H9 (cell line): ENCODE data around the gene YOD1. TPM values are rescaled to one million over a fixed set of nuclear protein-coding genes. Genes with fewer than 3 reads are reported as not detected.
A peak's percentile ranks its signal among the peaks of the same experiment; 100 is the strongest.

Experiments used
- DNase-seq: peaks from one replicate; pipeline ENCODE4 v3.0.0-alpha.2; 2017
- H2AFZ ChIP-seq: one replicate; pipeline ENCODE4 v1.6.1; 2013; ENCODE audit warnings: mild to moderate bottlenecking, low read length, control low read depth, moderate library complexity
- H2AK5ac ChIP-seq: 2 replicates; pipeline ENCODE4 v1.6.1; 2013; ENCODE audit warnings: low read length, control low read depth, mixed read lengths; ENCODE audit not compliant: insufficient read length
- H2BK120ac ChIP-seq: one replicate; pipeline ENCODE4 v1.6.1; 2013; ENCODE audit warnings: low read depth, mild to moderate bottlenecking, low read length, control low read depth, inconsistent platforms; ENCODE audit not compliant: poor library complexity, severe bottlenecking
- H2BK12ac ChIP-seq: 2 replicates; pipeline ENCODE4 v1.6.1; 2013; ENCODE audit warnings: low read length, control low read depth, mixed read lengths, low read depth; ENCODE audit not compliant: insufficient read length
- H2BK15ac ChIP-seq: 2 replicates; pipeline ENCODE4 v1.6.1; 2013; ENCODE audit warnings: low read depth, low read length, control low read depth
- H2BK20ac ChIP-seq: one replicate; pipeline ENCODE4 v1.6.1; 2013; ENCODE audit warnings: low read depth, mild to moderate bottlenecking, low read length, control low read depth, inconsistent platforms; ENCODE audit not compliant: poor library complexity, severe bottlenecking
- H2BK5ac ChIP-seq: 2 replicates; pipeline ENCODE4 v1.6.1; 2013; ENCODE audit warnings: low read length, control low read depth, mixed read lengths; ENCODE audit not compliant: insufficient read length
- H3K14ac ChIP-seq: 2 replicates; pipeline ENCODE4 v1.6.1; 2013; ENCODE audit warnings: low read length, control low read depth; ENCODE audit not compliant: insufficient read depth
- H3K18ac ChIP-seq: 2 replicates; pipeline ENCODE4 v1.6.1; 2013; ENCODE audit warnings: low read depth, mild to moderate bottlenecking, mixed read lengths, low read length, control low read depth; ENCODE audit not compliant: insufficient read length
- H3K23ac ChIP-seq: 2 replicates; pipeline ENCODE4 v1.6.1; 2013; ENCODE audit warnings: low read length, control low read depth, mixed read lengths, low read depth; ENCODE audit not compliant: insufficient read length
- H3K23me2 ChIP-seq: 2 replicates; pipeline ENCODE4 v1.6.1; 2013; ENCODE audit warnings: low read depth, mild to moderate bottlenecking, mixed read lengths, low read length, control low read depth; ENCODE audit not compliant: insufficient read length, poor library complexity, severe bottlenecking
- H3K27ac ChIP-seq: 2 replicates; pipeline ENCODE4 v1.5.1; 2013; ENCODE audit warnings: low read length, control low read depth, mixed read lengths, low read depth; ENCODE audit not compliant: insufficient read length
- H3K27me3 ChIP-seq: 2 replicates; pipeline ENCODE4 v1.6.1; 2013; ENCODE audit warnings: low read length, control low read depth, inconsistent platforms; ENCODE audit not compliant: insufficient read depth
- H3K4ac ChIP-seq: 2 replicates; pipeline ENCODE4 v1.6.1; 2013; ENCODE audit warnings: low read depth, mild to moderate bottlenecking, control low read depth, inconsistent platforms, low read length, moderate library complexity
- H3K4me1 ChIP-seq: 2 replicates; pipeline ENCODE4 v1.6.1; 2013; ENCODE audit warnings: low read length, control low read depth, inconsistent platforms; ENCODE audit not compliant: insufficient read depth
- H3K4me2 ChIP-seq: 2 replicates; pipeline ENCODE4 v1.6.1; 2013; ENCODE audit warnings: low read length, control low read depth, mixed read lengths; ENCODE audit not compliant: insufficient read length, insufficient read depth
- H3K56ac ChIP-seq: 2 replicates; pipeline ENCODE4 v1.6.1; 2013; ENCODE audit warnings: low read depth, mild to moderate bottlenecking, mixed read lengths, low read length, control low read depth; ENCODE audit not compliant: insufficient read length
- H3K79me1 ChIP-seq: 2 replicates; pipeline ENCODE4 v1.6.1; 2013; ENCODE audit warnings: low read depth, mild to moderate bottlenecking, moderate library complexity, low read length, control low read depth, inconsistent platforms; ENCODE audit not compliant: insufficient read depth, poor library complexity, severe bottlenecking
- H3K79me2 ChIP-seq: 2 replicates; pipeline ENCODE4 v1.6.1; 2013; ENCODE audit warnings: low read length, control low read depth, inconsistent platforms; ENCODE audit not compliant: insufficient read depth
- H3K9ac ChIP-seq: 2 replicates; pipeline ENCODE4 v1.6.1; 2013; ENCODE audit warnings: low read length, control low read depth, mixed read lengths; ENCODE audit not compliant: insufficient read length; ENCODE audit errors: extremely low read depth
- H3K9me3 ChIP-seq: one replicate; pipeline ENCODE4 v1.6.1; 2013; ENCODE audit warnings: low read depth, low read length, inconsistent platforms; ENCODE audit not compliant: control insufficient read depth
- H3T11ph ChIP-seq: one replicate; pipeline ENCODE4 v1.6.1; 2013; ENCODE audit warnings: mild to moderate bottlenecking, low read length, control low read depth, inconsistent platforms
- H4K20me1 ChIP-seq: one replicate; pipeline ENCODE4 v1.6.1; 2013; ENCODE audit not compliant: control insufficient read depth, insufficient read length, insufficient read depth
- H4K5ac ChIP-seq: 2 replicates; pipeline ENCODE4 v1.6.1; 2013; ENCODE audit warnings: low read depth, mild to moderate bottlenecking, mixed read lengths, low read length, control low read depth; ENCODE audit not compliant: insufficient read length
- H4K8ac ChIP-seq: replicated peaks from 2 replicates; pipeline ENCODE4 v1.6.1; 2013; ENCODE audit warnings: low read length, control low read depth, mixed read lengths, low read depth; ENCODE audit not compliant: insufficient read length
- H4K91ac ChIP-seq: 2 replicates; pipeline ENCODE4 v1.6.1; 2013; ENCODE audit warnings: low read depth, mild to moderate bottlenecking, moderate library complexity, mixed read lengths, low read length, control low read depth; ENCODE audit not compliant: insufficient read length
- H3K27ac Mint-ChIP-seq, 3 experiments: 2 replicates in 2 of 3; 3 replicates in 1 of 3; pipeline ENCODE4 v1.8.0; 2020 to 2021; ENCODE audit warnings: mixed read lengths in 3 of 3, mild to moderate bottlenecking in 1 of 3, moderate library complexity in 1 of 3
- H3K27me3 Mint-ChIP-seq: 2 replicates; pipeline ENCODE4 v1.8.0; 2021; ENCODE audit warnings: low read depth, mild to moderate bottlenecking, moderate library complexity, mixed read lengths
- H3K36me3 Mint-ChIP-seq, 3 experiments: 2 replicates in 2 of 3; 3 replicates in 1 of 3; pipeline ENCODE4 v1.8.0; 2020 to 2021; ENCODE audit warnings: low read depth in 3 of 3, mixed read lengths in 3 of 3; ENCODE audit not compliant: insufficient read depth in 1 of 3
- H3K4me1 Mint-ChIP-seq, 2 experiments: 2 replicates each; pipeline ENCODE4 v1.8.0; 2020; ENCODE audit warnings: mixed read lengths in 2 of 2
- H3K4me3 Mint-ChIP-seq, 2 experiments: 2 replicates in 1 of 2; 3 replicates in 1 of 2; pipeline ENCODE4 v1.8.0; 2020 to 2021; ENCODE audit warnings: mild to moderate bottlenecking in 2 of 2, mixed read lengths in 2 of 2, moderate library complexity in 1 of 2
- H3K9me3 Mint-ChIP-seq, 2 experiments: 2 replicates in 1 of 2; 3 replicates in 1 of 2; pipeline ENCODE4 v1.8.0; 2020; ENCODE audit warnings: mild to moderate bottlenecking in 2 of 2, mixed read lengths in 2 of 2, moderate library complexity in 1 of 2
- WGBS: extraction: QIAGEN DNeasy Blood & Tissue Kit; methylation state at CpG from one replicate; pipeline ENCODE4 v1.1.7; 2013; ENCODE audit warnings: missing lambda C conversion rate, low lambda C conversion rate, mixed read lengths; ENCODE audit not compliant: insufficient read length; ENCODE audit errors: extremely low coverage; 5-methylcytosine and 5-hydroxymethylcytosine counted together
- total RNA-seq: library from RNA; stranded (reverse); gene quantifications from 2 replicates; pipeline ENCODE4 v1.2.1, GENCODE V29; 2021
- TF ChIP-seq, protein P1 (sequence below): fragments of 200-600 bp; sonication (generic); conservative IDR thresholded peaks from 3 replicates; pipeline ENCODE4 v1.8.0; 2021; ENCODE audit warnings: antibody characterized with exemption, mild to moderate bottlenecking

The YOD1 gene
- total RNA-seq, 1 experiment from 2014 or later: 8.6 TPM

GRCh38 chr1:207002724-207003146 is 48.3 kb downstream of the YOD1 start:
- Histone ChIP-seq H2AFZ (no peak overlapping the region), H3K27ac (no peak overlapping the region), H3K9ac (no peak overlapping the region), H2BK5ac (no peak overlapping the region), H3K18ac (peak overlapping the region; percentile 19), H4K20me1 (no peaks in the 10 kb centered on the region), H2BK120ac (no peak overlapping the region), H3K23me2 (no peaks in the 10 kb centered on the region), H2AK5ac (no peak overlapping the region), H3K27me3 (no peaks in the 10 kb centered on the region), H3K4ac (no peak overlapping the region), H3K23ac (no peak overlapping the region), H3T11ph (no peak overlapping the region), H2BK12ac (no peak overlapping the region), H3K79me2 (no peaks in the 10 kb centered on the region), H2BK15ac (no peak overlapping the region), H2BK20ac (no peak overlapping the region), H4K91ac (no peak overlapping the region), H3K14ac (no peak overlapping the region), H3K79me1 (no peaks in the 10 kb centered on the region), H3K4me2 (no peak overlapping the region), H3K56ac (no peak overlapping the region), H3K4me1 (no peaks in the 10 kb centered on the region), H3K9me3 (no peaks in the 10 kb centered on the region), H4K8ac (no peak overlapping the region), H4K5ac (no peak overlapping the region)
- no peak overlapping the region for H3K4me3 Mint-ChIP-seq
- WGBS: no CpG with 5 or more reads among the region's 1 CpG
- no peaks in the 10 kb centered on the region for H3K36me3 Mint-ChIP-seq
- H3K27ac Mint-ChIP-seq: no peak overlapping the region
- no peak for DNase-seq
- H3K9me3 Mint-ChIP-seq: no peaks in the 10 kb centered on the region
- TF ChIP-seq, protein P1, sequence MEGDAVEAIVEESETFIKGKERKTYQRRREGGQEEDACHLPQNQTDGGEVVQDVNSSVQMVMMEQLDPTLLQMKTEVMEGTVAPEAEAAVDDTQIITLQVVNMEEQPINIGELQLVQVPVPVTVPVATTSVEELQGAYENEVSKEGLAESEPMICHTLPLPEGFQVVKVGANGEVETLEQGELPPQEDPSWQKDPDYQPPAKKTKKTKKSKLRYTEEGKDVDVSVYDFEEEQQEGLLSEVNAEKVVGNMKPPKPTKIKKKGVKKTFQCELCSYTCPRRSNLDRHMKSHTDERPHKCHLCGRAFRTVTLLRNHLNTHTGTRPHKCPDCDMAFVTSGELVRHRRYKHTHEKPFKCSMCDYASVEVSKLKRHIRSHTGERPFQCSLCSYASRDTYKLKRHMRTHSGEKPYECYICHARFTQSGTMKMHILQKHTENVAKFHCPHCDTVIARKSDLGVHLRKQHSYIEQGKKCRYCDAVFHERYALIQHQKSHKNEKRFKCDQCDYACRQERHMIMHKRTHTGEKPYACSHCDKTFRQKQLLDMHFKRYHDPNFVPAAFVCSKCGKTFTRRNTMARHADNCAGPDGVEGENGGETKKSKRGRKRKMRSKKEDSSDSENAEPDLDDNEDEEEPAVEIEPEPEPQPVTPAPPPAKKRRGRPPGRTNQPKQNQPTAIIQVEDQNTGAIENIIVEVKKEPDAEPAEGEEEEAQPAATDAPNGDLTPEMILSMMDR: no peak
- H3K27me3 Mint-ChIP-seq: peaks cover 6% of the 10 kb centered on the region
- peaks cover 24% of the 10 kb centered on the region in 2 experiments for H3K4me1 Mint-ChIP-seq
